GM23338 (cell line): Measurements from ENCODE around the gene SEMA5A. TPM values are rescaled to one million over a fixed set of nuclear protein-coding genes. Genes with fewer than 3 reads are reported as not detected.

Experiments
- ATAC-seq: fragments of 200-7000 bp; cut with Tn5 transposase; 3 replicates; pipeline ENCODE4 v1.9.1; 2020
- DNase-seq: peaks from one replicate; pipeline ENCODE4 v3.0.0-alpha.2; 2015; ENCODE audit warnings: low spot score
- H2AFZ ChIP-seq: fragments of 200-600 bp; sonication (generic); 2 replicates; pipeline ENCODE4 v1.8.0; 2016; ENCODE audit warnings: antibody characterized with exemption, mild to moderate bottlenecking, moderate library complexity
- H3F3A ChIP-seq: fragments of 200-600 bp; sonication (generic); replicated peaks from 2 replicates; pipeline ENCODE4 v1.8.0; 2017; ENCODE audit warnings: antibody characterized with exemption, mixed run types, low read depth
- H3K27ac ChIP-seq: fragments of 200-600 bp; sonication (generic); 2 replicates; pipeline ENCODE4 v1.6.1; 2016; ENCODE audit warnings: low read depth
- H3K27me3 ChIP-seq: fragments of 200-600 bp; sonication (generic); 2 replicates; pipeline ENCODE4 v1.8.0; 2016; ENCODE audit warnings: mild to moderate bottlenecking, mixed run types, moderate library complexity; ENCODE audit not compliant: insufficient read depth
- H3K36me3 ChIP-seq: fragments of 200-600 bp; sonication (generic); 2 replicates; pipeline ENCODE4 v1.8.0; 2016; ENCODE audit warnings: mild to moderate bottlenecking; ENCODE audit not compliant: insufficient read depth
- H3K4me1 ChIP-seq: fragments of 200-600 bp; sonication (generic); 2 replicates; pipeline ENCODE4 v1.8.0; 2016; ENCODE audit warnings: mild to moderate bottlenecking, moderate library complexity; ENCODE audit not compliant: insufficient read depth
- H3K4me2 ChIP-seq: fragments of 200-600 bp; sonication (generic); 2 replicates; pipeline ENCODE4 v1.7.1; 2017; ENCODE audit warnings: mixed run types
- H3K4me3 ChIP-seq: fragments of 200-600 bp; sonication (generic); 2 replicates; pipeline ENCODE4 v1.6.1; 2016; ENCODE audit warnings: mixed run types
- H3K79me2 ChIP-seq: fragments of 200-600 bp; sonication (generic); replicated peaks from 2 replicates; pipeline ENCODE4 v1.8.0; 2017; ENCODE audit warnings: mild to moderate bottlenecking; ENCODE audit not compliant: insufficient read depth
- H3K9me2 ChIP-seq: fragments of 200-600 bp; sonication (generic); 2 replicates; pipeline ENCODE4 v1.8.0; 2017; ENCODE audit not compliant: insufficient read depth
- H4K20me1 ChIP-seq: fragments of 200-600 bp; sonication (generic); replicated peaks from 2 replicates; pipeline ENCODE4 v1.8.0; 2017; ENCODE audit warnings: mild to moderate bottlenecking; ENCODE audit not compliant: insufficient read depth
- H3K27ac Mint-ChIP-seq: 2 replicates; pipeline ENCODE4 v1.8.0; 2020; ENCODE audit warnings: inconsistent platforms, mild to moderate bottlenecking, moderate library complexity, mixed read lengths
- H3K27me3 Mint-ChIP-seq: 3 replicates; pipeline ENCODE4 v1.8.0; 2022; ENCODE audit warnings: low read depth, mild to moderate bottlenecking, moderate library complexity, mixed read lengths, inconsistent platforms; ENCODE audit not compliant: insufficient read depth, poor library complexity
- H3K36me3 Mint-ChIP-seq: 3 replicates; pipeline ENCODE4 v1.8.0; 2021; ENCODE audit warnings: low read depth, mild to moderate bottlenecking, inconsistent platforms, moderate library complexity, mixed read lengths
- H3K4me1 Mint-ChIP-seq: 3 replicates; pipeline ENCODE4 v1.8.0; 2020; ENCODE audit warnings: mild to moderate bottlenecking, inconsistent platforms, mixed read lengths
- H3K4me3 Mint-ChIP-seq: 3 replicates; pipeline ENCODE4 v1.8.0; 2021; ENCODE audit warnings: moderate library complexity, mild to moderate bottlenecking, inconsistent platforms, mixed read lengths
- H3K9me3 Mint-ChIP-seq: 3 replicates; pipeline ENCODE4 v1.8.0; 2020; ENCODE audit warnings: moderate library complexity, mild to moderate bottlenecking, inconsistent platforms, mixed read lengths
- CREB1 ChIP-seq: fragments of 250-450 bp; sonication (Bioruptor Pico); IDR thresholded peaks from 2 replicates; pipeline ENCODE4 v1.5.0; 2020; ENCODE audit warnings: low read depth, mild to moderate bottlenecking, moderate library complexity
- ETS1 ChIP-seq: IDR thresholded peaks from 2 replicates; pipeline ENCODE4 v1.6.1; 2016; ENCODE audit warnings: antibody characterized with exemption
- EZH2 ChIP-seq: fragments of 200-600 bp; sonication (generic); IDR thresholded peaks from one replicate; pipeline ENCODE4 v1.8.0; 2017; ENCODE audit warnings: antibody characterized with exemption, mild to moderate bottlenecking, low read depth; ENCODE audit not compliant: unreplicated experiment
- EZH2phosphoT487 ChIP-seq: fragments of 200-600 bp; sonication (generic); IDR thresholded peaks from one replicate; pipeline ENCODE4 v1.8.1; 2018; ENCODE audit warnings: antibody characterized with exemption; ENCODE audit not compliant: unreplicated experiment
- JUNB ChIP-seq: IDR thresholded peaks from one replicate; pipeline ENCODE4 v1.6.1; 2016; ENCODE audit warnings: antibody characterized with exemption; ENCODE audit not compliant: unreplicated experiment
- NANOG ChIP-seq: IDR thresholded peaks from 2 replicates; pipeline ENCODE4 v1.6.1; 2016; ENCODE audit warnings: antibody characterized with exemption, borderline replicate concordance
- POLR2AphosphoS5 ChIP-seq: IDR thresholded peaks from 2 replicates; pipeline ENCODE4 v1.6.1; 2016; ENCODE audit warnings: antibody characterized with exemption, low read depth
- REST ChIP-seq: IDR thresholded peaks from one replicate; pipeline ENCODE4 v1.6.1; 2018; ENCODE audit warnings: antibody characterized with exemption; ENCODE audit not compliant: unreplicated experiment
- STAT1 ChIP-seq: IDR thresholded peaks from one replicate; pipeline ENCODE4 v1.6.1; 2016; ENCODE audit warnings: antibody characterized with exemption; ENCODE audit not compliant: unreplicated experiment
- ZNF462 ChIP-seq: fragments of 250-450 bp; sonication (Bioruptor Pico); IDR thresholded peaks from 2 replicates; pipeline ENCODE4 v1.5.0; 2020; ENCODE audit warnings: mild to moderate bottlenecking, moderate library complexity
- polyA plus RNA-seq: library from polyadenylated mRNA; unstranded; fragments of >200 nt; fragmentation: Nextera tagmentation; extraction: Ambion mirVana; gene quantifications from 2 replicates; pipeline ENCODE4 v1.2.1, GENCODE V29; 2016
- total RNA-seq: library from RNA; depleted of rRNA; stranded (reverse); fragments of >200 nt; shearing (Covaris generic); gene quantifications from 2 replicates; pipeline ENCODE4 v1.2.3, GENCODE V29; 2014

The SEMA5A gene
- total and polyA plus RNA-seq, 2 experiments from 2014 or later: 2.1 to 8.1 TPM

DNA sequence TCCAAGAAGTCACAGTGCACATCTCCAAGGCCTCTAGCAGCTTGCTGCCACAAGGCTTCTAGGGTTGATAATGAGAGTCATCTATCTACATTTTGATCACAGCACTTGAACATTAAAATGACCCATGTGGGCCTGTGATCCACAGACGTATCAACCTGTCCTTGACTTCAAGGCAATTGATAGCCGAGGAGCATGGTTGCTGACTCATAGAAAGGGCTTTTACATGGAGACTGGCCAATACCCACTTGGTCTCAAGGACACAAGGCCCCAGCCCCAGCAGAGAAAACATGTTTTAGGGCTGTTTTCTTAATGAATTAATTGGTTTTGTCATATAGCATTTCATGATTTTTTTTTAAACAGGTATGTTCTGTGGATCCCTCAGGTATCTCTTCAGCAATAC, 314.0 kb downstream of the SEMA5A start (continued):
- no peak for TF ChIP-seq REST
- TF ChIP-seq EZH2phosphoT487: no peak
- TF ChIP-seq EZH2: no peak
- TF ChIP-seq STAT1: no peak

DNA sequence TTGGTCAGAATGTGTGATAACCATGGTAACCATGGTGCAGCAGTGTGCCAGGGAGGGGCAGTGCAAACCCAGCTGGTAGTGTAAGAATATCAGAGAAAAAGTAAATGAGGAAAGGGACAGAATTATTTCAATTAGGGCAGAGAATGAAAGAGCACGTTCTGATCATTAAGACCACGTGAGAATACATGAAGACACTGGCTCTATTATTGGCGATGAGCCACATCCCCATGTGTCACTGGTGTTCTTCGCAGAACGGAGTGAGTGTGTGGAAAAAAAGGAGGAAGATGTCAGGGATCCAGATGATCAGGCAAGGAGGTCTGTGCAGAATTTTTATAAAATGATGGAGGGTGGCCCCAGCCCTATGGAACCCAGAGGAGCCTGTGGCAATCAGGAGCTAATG, 315.5 kb downstream of the SEMA5A start:
- Histone ChIP-seq H3K9me2 (peaks cover 6% of the 10 kb centered on the region; the same call in 1 of the 2 replicates), H4K20me1 (no peaks in the 10 kb centered on the region), H3K27me3 (no peaks in the 10 kb centered on the region), H3K79me2 (no peaks in the 10 kb centered on the region), H3K4me1 (peaks cover 6% of the 10 kb centered on the region), H3K36me3 (no peaks in the 10 kb centered on the region), H3K4me2 (no peak overlapping the region), H2AFZ (no peak overlapping the region), H3K27ac (no peak overlapping the region), H3F3A (no peaks in the 10 kb centered on the region), H3K4me3 (no peak overlapping the region)
- Mint-ChIP-seq H3K4me1 (peaks cover 10% of the 10 kb centered on the region; the same call in 2 of the 3 replicates), H3K27ac (no peak overlapping the region), H3K36me3 (peaks cover 12% of the 10 kb centered on the region; the same call in 2 of the 3 replicates), H3K27me3 (no peaks in the 10 kb centered on the region), H3K4me3 (no peak overlapping the region), H3K9me3 (no peaks in the 10 kb centered on the region)
- no peak for DNase-seq
- TF ChIP-seq CREB1 (CRISPR knock-in tag): no peak
- TF ChIP-seq JUNB: no peak
- no peak for TF ChIP-seq NANOG
- no peak for TF ChIP-seq ETS1
- TF ChIP-seq POLR2AphosphoS5: no peak
- TF ChIP-seq STAT1: no peak
- TF ChIP-seq ZNF462 (CRISPR knock-in tag): no peak
- no peak for ATAC-seq
